Breast epithelium (tissue), 3 donors: ENCODE measurements around the gene RERE.

Experiments
- POLR2A ChIP-seq: fragments of 450-650 bp; IDR thresholded peaks from one replicate; pipeline ENCODE4 v1.6.1; 2016; ENCODE audit warnings: antibody characterized with exemption, mild to moderate bottlenecking, moderate library complexity
- POLR2AphosphoS5 ChIP-seq, 3 donors: sonication (generic); formaldehyde crosslinking; IDR thresholded peaks; one replicate each; pipeline ENCODE4 v1.6.1; 2017; ENCODE audit warnings: antibody characterized with exemption in 3 of 3
- TF ChIP-seq, protein P1 (sequence below), 3 donors: fragments of 450-650 bp; IDR thresholded peaks; one replicate each; pipeline ENCODE4 v1.5.1; 2016 to 2017; ENCODE audit warnings: antibody characterized with exemption in 3 of 3, mild to moderate bottlenecking in 3 of 3, moderate library complexity in 3 of 3

GRCh38 chr1:8410791-8411190 lies 406.6 kb downstream of the RERE start:
- TF ChIP-seq POLR2AphosphoS5 (IDR thresholded peaks at IDR 0.05), result no peak
- TF ChIP-seq, protein P1, sequence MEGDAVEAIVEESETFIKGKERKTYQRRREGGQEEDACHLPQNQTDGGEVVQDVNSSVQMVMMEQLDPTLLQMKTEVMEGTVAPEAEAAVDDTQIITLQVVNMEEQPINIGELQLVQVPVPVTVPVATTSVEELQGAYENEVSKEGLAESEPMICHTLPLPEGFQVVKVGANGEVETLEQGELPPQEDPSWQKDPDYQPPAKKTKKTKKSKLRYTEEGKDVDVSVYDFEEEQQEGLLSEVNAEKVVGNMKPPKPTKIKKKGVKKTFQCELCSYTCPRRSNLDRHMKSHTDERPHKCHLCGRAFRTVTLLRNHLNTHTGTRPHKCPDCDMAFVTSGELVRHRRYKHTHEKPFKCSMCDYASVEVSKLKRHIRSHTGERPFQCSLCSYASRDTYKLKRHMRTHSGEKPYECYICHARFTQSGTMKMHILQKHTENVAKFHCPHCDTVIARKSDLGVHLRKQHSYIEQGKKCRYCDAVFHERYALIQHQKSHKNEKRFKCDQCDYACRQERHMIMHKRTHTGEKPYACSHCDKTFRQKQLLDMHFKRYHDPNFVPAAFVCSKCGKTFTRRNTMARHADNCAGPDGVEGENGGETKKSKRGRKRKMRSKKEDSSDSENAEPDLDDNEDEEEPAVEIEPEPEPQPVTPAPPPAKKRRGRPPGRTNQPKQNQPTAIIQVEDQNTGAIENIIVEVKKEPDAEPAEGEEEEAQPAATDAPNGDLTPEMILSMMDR (IDR thresholded peaks at IDR 0.05), result no peak
- no peak for TF ChIP-seq POLR2A
